Neural crest cell (in vitro differentiated cells): ENCODE measurements around the gene WDR70. TPM values are rescaled to one million over a fixed set of nuclear protein-coding genes. Genes with fewer than 3 reads are reported as not detected.
"Not testable (repeated sequence)": the region's sequence is repeated elsewhere in the genome, so short reads cannot be mapped to it uniquely, and the experiment has no call there.

Experiments
- DNase-seq: peaks from one replicate; pipeline ENCODE4 v3.0.0; 2021; ENCODE audit warnings: low read depth, mixed read lengths, low spot score
- H3K27ac Mint-ChIP-seq: one replicate; pipeline ENCODE4 v1.8.0; 2021; ENCODE audit warnings: mild to moderate bottlenecking, mixed read lengths; ENCODE audit not compliant: unreplicated experiment
- H3K27me3 Mint-ChIP-seq: 2 replicates; pipeline ENCODE4 v1.8.0; 2021; ENCODE audit warnings: low read depth, mild to moderate bottlenecking, mixed read lengths
- H3K36me3 Mint-ChIP-seq: 2 replicates; pipeline ENCODE4 v1.8.0; 2021; ENCODE audit warnings: low read depth, mild to moderate bottlenecking, mixed read lengths
- H3K4me1 Mint-ChIP-seq: 2 replicates; pipeline ENCODE4 v1.8.0; 2021; ENCODE audit warnings: mixed read lengths
- H3K4me3 Mint-ChIP-seq: one replicate; pipeline ENCODE4 v1.8.0; 2021; ENCODE audit warnings: mild to moderate bottlenecking, mixed read lengths
- H3K9me3 Mint-ChIP-seq: 2 replicates; pipeline ENCODE4 v1.8.0; 2021; ENCODE audit warnings: mixed read lengths
- CTCF ChIP-seq: fragments of 200-600 bp; sonication (generic); conservative IDR thresholded peaks from 2 replicates; pipeline ENCODE4 v1.5.0; 2021; ENCODE audit warnings: antibody characterized with exemption, mild to moderate bottlenecking
- total RNA-seq: library from RNA; stranded (reverse); gene quantifications from 2 replicates; pipeline ENCODE4 v1.2.1, GENCODE V29; 2021

Gene WDR70
- total RNA-seq, 1 donor from 2014 or later = 46.5 TPM

GRCh38 chr5:37471666-37472197, 92.6 kb downstream of the WDR70 start:
- no peak for TF ChIP-seq CTCF
- Mint-ChIP-seq H3K36me3 (peaks cover 19% of the 10 kb centered on the region), H3K9me3 (peaks cover 4% of the 10 kb centered on the region), H3K27ac (no peak overlapping the region), H3K4me1 (peaks cover 4% of the 10 kb centered on the region), H3K4me3 (no peak overlapping the region), H3K27me3 (no peaks in the 10 kb centered on the region)
- no peak for DNase-seq

- H3K4me1 Mint-ChIP-seq = peaks cover 11% of the 10 kb centered on the region
- no peak for DNase-seq
- peaks cover 53% of the 10 kb centered on the region for H3K36me3 Mint-ChIP-seq
- no peaks in the 10 kb centered on the region for H3K27me3 Mint-ChIP-seq
- TF ChIP-seq CTCF = no peak
- H3K9me3 Mint-ChIP-seq = peaks cover 17% of the 10 kb centered on the region
- H3K27ac Mint-ChIP-seq = no peak overlapping the region
- no peak overlapping the region for H3K4me3 Mint-ChIP-seq
Observed at GRCh38 chr5:37477426-37477825, 98.3 kb downstream of the WDR70 start.

DNA sequence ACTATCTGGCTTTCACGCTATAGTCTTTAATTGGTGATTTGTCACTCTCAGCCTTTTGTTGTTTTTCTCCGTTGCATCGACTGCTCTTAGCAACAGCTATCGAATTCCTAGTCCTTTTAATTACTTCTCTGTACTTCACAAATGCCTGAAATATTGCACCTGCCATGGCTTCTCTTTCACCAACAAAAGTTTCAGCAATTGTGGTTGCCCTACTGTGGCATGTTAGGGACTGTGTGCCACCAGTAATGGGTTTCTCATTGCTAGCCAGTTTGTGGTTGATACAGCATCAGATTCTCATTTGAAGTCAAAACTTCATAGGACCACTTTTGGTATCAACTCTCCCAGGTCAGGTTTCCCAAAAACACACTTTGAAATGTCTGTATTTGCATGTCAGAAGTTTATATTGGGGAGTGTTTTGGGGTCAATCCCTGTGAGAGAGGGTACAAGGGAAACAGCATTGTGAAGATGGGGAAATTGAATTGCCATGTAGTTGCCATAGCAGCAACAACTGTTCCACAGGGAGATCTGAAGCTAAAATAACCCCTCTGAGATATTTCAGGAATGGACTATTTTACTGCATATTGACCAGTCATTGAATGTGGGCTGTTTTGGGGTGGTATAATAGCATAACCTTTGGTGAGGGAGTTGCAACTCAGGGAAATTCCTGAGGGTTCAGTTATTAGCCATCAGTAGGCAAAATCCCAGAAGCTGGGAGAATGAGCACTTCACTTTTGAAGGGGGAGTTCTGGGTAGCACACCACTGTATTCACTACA, 99.2 kb downstream of the WDR70 start:
- Mint-ChIP-seq H3K27me3 (no peaks in the 10 kb centered on the region), H3K9me3 (peaks cover 17% of the 10 kb centered on the region), H3K27ac (no peak overlapping the region), H3K4me1 (peaks cover 11% of the 10 kb centered on the region), H3K36me3 (peaks cover 57% of the 10 kb centered on the region), H3K4me3 (no peak overlapping the region)
- no peak for TF ChIP-seq CTCF
- no peak for DNase-seq

DNA sequence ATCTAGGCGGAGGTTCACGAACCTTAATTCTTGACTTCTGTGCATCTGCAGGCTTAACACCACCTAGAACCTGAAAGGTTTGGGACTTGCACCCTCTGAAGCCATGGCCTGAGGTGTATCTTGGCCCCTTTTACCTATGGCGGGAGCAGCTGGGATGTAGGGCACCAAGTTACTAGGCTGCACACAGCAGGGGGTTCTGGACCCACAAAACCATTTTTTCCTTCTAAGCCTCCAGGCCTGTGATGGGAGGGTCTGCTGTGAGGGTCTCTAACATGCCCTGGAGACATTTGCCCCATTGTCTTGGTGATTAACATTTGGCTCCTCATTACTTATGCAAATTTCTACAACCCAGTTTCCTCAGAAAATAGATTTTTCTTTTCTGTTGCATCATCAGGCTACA, 102.3 kb downstream of the WDR70 start:
- not testable (repeated sequence) for DNase-seq, H3K4me3 Mint-ChIP-seq, H3K27me3 Mint-ChIP-seq, H3K27ac Mint-ChIP-seq
- Mint-ChIP-seq H3K9me3 (peaks cover 17% of the 10 kb centered on the region), H3K36me3 (peaks cover 55% of the 10 kb centered on the region), H3K4me1 (peaks cover 11% of the 10 kb centered on the region)

DNA sequence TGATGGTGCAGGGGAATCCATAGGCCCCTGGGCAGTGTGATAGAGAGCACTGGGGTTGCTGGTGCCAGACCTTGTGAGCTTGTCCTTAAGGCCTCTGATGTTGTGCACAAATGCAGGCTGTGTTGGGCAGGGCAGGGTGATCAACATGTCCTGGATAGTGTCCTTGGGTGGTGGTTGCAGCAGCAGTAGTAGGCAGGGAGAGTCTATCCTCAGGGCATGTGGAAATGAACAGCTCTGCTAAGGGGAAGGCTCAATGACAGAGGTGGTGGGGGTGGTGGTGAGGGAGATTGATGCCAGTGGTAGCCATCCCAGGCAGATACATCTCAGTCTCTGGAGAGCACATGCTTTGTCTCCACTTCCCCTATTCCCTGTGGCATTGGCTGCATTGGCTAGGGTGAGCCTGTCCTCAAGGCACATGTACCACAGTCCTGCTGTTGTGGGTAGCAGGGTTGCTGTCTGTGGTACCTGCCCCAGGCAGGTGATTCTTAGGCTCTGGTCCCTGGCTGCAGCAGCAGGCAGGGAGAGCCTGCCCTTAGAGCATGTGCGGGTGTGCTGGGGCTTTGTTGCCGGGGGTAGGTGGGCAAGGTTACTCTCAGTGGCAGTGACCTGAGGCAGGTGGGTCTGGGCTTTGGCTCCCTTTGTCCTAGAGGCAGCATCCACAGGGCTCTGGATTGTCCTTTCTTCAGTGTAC, 111.1 kb downstream of the WDR70 start:
- Mint-ChIP-seq H3K4me1 (peaks cover 4% of the 10 kb centered on the region), H3K27me3 (no peaks in the 10 kb centered on the region), H3K9me3 (peaks cover 4% of the 10 kb centered on the region), H3K4me3 (no peak overlapping the region), H3K36me3 (peaks cover 15% of the 10 kb centered on the region), H3K27ac (peak overlapping the region; percentile 57)
- TF ChIP-seq CTCF = no peak
- no peak for DNase-seq

GRCh38 chr5:37490931-37491330, 111.8 kb downstream of the WDR70 start:
- H3K4me3 Mint-ChIP-seq = no peak overlapping the region
- H3K4me1 Mint-ChIP-seq = peaks cover 4% of the 10 kb centered on the region
- TF ChIP-seq CTCF = no peak
- H3K36me3 Mint-ChIP-seq = peaks cover 14% of the 10 kb centered on the region
- no peaks in the 10 kb centered on the region for H3K27me3 Mint-ChIP-seq
- DNase-seq = no peak
- peaks cover 4% of the 10 kb centered on the region for H3K9me3 Mint-ChIP-seq
- peak overlapping the region; percentile 37 for H3K27ac Mint-ChIP-seq
